ENCODE results near the gene MLEC.

The MLEC gene

DNA sequence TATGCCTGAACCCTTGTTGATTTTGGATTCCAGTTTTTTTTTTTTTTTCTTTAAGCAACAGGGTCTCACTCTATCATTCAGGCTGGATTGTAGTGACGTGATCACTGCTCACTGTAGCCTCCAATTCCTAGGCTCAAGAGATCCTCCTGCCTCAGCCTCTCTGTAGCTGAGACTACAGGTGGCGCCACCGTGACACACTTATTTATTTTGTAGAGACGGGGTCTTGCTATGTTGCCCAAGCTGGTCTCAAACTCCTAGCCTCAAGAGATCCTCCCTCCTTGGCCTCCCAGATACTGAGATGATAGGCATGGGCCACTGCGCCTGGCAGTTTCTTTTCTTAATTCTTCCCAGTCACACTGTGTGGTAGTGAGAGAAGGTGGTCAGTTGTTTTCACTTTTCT is 63.9 kb downstream of the MLEC start:
- DNase-seq = no peak

DNA sequence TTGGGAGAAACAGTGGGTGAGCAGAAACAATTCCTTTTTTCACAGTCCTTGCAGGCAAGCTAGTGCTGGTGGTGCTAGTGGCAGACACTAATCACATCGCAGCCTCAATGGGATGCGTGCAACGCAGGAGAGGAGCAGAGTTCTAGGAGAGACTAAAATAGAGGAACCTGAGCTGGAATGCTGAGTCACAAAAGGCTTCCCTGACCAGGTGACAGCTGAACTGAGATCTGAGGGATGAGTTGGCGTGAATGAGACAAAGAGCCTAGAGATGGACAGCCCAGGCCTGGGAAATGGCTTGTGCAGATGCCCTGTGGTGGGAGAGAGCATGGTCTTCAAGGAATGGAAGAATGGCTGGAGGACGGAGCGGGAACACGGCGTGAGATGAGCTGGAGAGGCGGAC is 64.4 kb downstream of the MLEC start:
- no peak for DNase-seq

Data from suppressor macrophage treated with lipopolysaccharide for 4 hours (primary cell).